HepG2 (cell line): Measurements from ENCODE around the gene NFATC3. TPM values are rescaled to one million over a fixed set of nuclear protein-coding genes. Genes with fewer than 3 reads are reported as not detected.

ENCODE experiments used
- ATAD3A ChIP-seq: sonication (generic); formaldehyde crosslinking; IDR thresholded peaks from 2 replicates; pipeline ENCODE4 v1.4.0; 2020; ENCODE audit warnings: missing genetic modification reagents
- BHLHE40 ChIP-seq: IDR thresholded peaks from 2 replicates; pipeline ENCODE4 v1.6.1; 2011; ENCODE audit warnings: low read length, improper control_type of control experiment
- FOXA1 ChIP-seq, 2 experiments: fragments of 450-650 bp in 1 of 2; sonication (generic) in 1 of 2; formaldehyde crosslinking in 1 of 2; IDR thresholded peaks; 2 replicates each; pipeline versions ENCODE4 v1.4.0 to v1.6.1; 2016 to 2020; ENCODE audit warnings: missing genetic modification reagents in 1 of 2
- KIAA2018 ChIP-seq: sonication (generic); formaldehyde crosslinking; IDR thresholded peaks from 2 replicates; pipeline ENCODE4 v1.5.0; 2020; ENCODE audit warnings: mild to moderate bottlenecking, missing genetic modification reagents, borderline replicate concordance
- MZF1 ChIP-seq: sonication (generic); formaldehyde crosslinking; IDR thresholded peaks from 2 replicates; pipeline ENCODE4 v1.8.1; 2023; ENCODE audit warnings: mild to moderate bottlenecking, missing genetic modification reagents, borderline replicate concordance
- RARG ChIP-seq: sonication (generic); formaldehyde crosslinking; IDR thresholded peaks from 2 replicates; pipeline ENCODE4 v1.4.0; 2020; ENCODE audit warnings: low read depth, mild to moderate bottlenecking, missing genetic modification reagents
- SOX6 ChIP-seq, 2 experiments: fragments of 450-650 bp in 1 of 2; sonication (generic) in 1 of 2; formaldehyde crosslinking in 1 of 2; IDR thresholded peaks; 2 replicates each; pipeline versions ENCODE4 v1.4.0 to v1.6.1; 2017 to 2020; ENCODE audit warnings: antibody characterized with exemption in 1 of 2, mild to moderate bottlenecking in 1 of 2, missing genetic modification reagents in 1 of 2
- TFDP2 ChIP-seq: sonication (generic); formaldehyde crosslinking; IDR thresholded peaks from 2 replicates; pipeline ENCODE4 v1.4.0; 2020; ENCODE audit warnings: missing genetic modification reagents
- ZBTB14 ChIP-seq: sonication (generic); formaldehyde crosslinking; IDR thresholded peaks from 2 replicates; pipeline ENCODE4 v1.4.0; 2020; ENCODE audit warnings: missing genetic modification reagents
- ZBTB20 ChIP-seq: sonication (generic); formaldehyde crosslinking; IDR thresholded peaks from 2 replicates; pipeline ENCODE4 v1.8.1; 2023; ENCODE audit warnings: missing genetic modification reagents, low read depth, mild to moderate bottlenecking, borderline replicate concordance
- ZC3H13 ChIP-seq: sonication (generic); formaldehyde crosslinking; IDR thresholded peaks from 2 replicates; pipeline ENCODE4 v1.8.1; 2023; ENCODE audit warnings: mild to moderate bottlenecking, missing genetic modification reagents, moderate library complexity
- ZEB1 ChIP-seq: IDR thresholded peaks from 2 replicates; pipeline ENCODE4 v1.6.1; 2012; ENCODE audit warnings: mild to moderate bottlenecking, low read depth, inconsistent platforms; ENCODE audit not compliant: insufficient replicate concordance
- ZNF326 ChIP-seq: sonication (generic); formaldehyde crosslinking; IDR thresholded peaks from 2 replicates; pipeline ENCODE4 v1.4.0; 2020; ENCODE audit warnings: missing genetic modification reagents, borderline replicate concordance
- ZNF674 ChIP-seq: sonication (generic); formaldehyde crosslinking; IDR thresholded peaks from 2 replicates; pipeline ENCODE4 v1.5.0; 2020; ENCODE audit warnings: low read depth, mild to moderate bottlenecking, missing genetic modification reagents
- ZNF691 ChIP-seq: sonication (generic); formaldehyde crosslinking; IDR thresholded peaks from 2 replicates; pipeline ENCODE4 v1.4.0; 2020; ENCODE audit warnings: missing genetic modification reagents, low read depth, mild to moderate bottlenecking, borderline replicate concordance
- ZNF777 ChIP-seq: sonication (generic); formaldehyde crosslinking; IDR thresholded peaks from 2 replicates; pipeline ENCODE4 v1.4.0; 2020; ENCODE audit warnings: missing genetic modification reagents
- polyA plus RNA-seq, 8 experiments: library from polyadenylated mRNA; depleted of rRNA in 3 of 8; stranded (reverse) in 7 of 8; unstranded in 1 of 8; fragments of >200 nt; fragmentation: Illumina TruSeq in 4 of 8; extraction: Trizol in 4 of 8; gene quantifications; 2 replicates each; pipeline versions ENCODE4 v1.2.1 to v1.2.3, GENCODE V29; 2011 to 2016; ENCODE audit warnings: low read depth in 4 of 8, missing spikeins in 1 of 8, mixed read lengths in 1 of 8; ENCODE audit not compliant: insufficient read depth in 1 of 8
- total RNA-seq, 5 experiments: library from RNA; depleted of rRNA; stranded (reverse); fragments of >200 nt; fragmentation: Illumina TruSeq; extraction: Trizol; gene quantifications; 2 replicates each; pipeline ENCODE4 v1.2.3, GENCODE V29; 2016; ENCODE audit warnings: low read depth in 1 of 5

The NFATC3 gene
- total and polyA plus RNA-seq, 2 of the 13 experiments (the other 11 are each of a cell fraction or from before 2014, with no cell fraction given), result 52.6 to 62.7 TPM

GRCh38 chr16:68235108-68235886, 150.1 kb downstream of the NFATC3 start (continued):
- TF ChIP-seq KIAA2018 (CRISPR knock-in tag) (no peak; the same call in 1 of the 2 replicates), ZNF326 (CRISPR knock-in tag) (no peak), ZNF691 (CRISPR knock-in tag) (no peak), SOX6 (IDR thresholded peaks at IDR 0.05) (no peak), SOX6 (CRISPR knock-in tag; IDR thresholded peaks at IDR 0.05) (0 out of 2 replicates have a peak, but pooled peaks have one; percentile 9), ZC3H13 (CRISPR knock-in tag) (0 out of 2 replicates have a peak, but pooled peaks have one; percentile 7), ZBTB14 (CRISPR knock-in tag) (peak; percentile 19; the same call in 1 of the 2 replicates), ZBTB20 (CRISPR knock-in tag) (no peak), BHLHE40 (peak; percentile 19; the same call in 1 of the 2 replicates), MZF1 (CRISPR knock-in tag) (no peak), ATAD3A (CRISPR knock-in tag) (0 out of 2 replicates have a peak, but pooled peaks have one; percentile 74), ZNF777 (CRISPR knock-in tag) (peak; percentile 82), ZNF674 (CRISPR knock-in tag) (0 out of 2 replicates have a peak, but pooled peaks have one; percentile 25), ZEB1 (no peak), FOXA1 (IDR thresholded peaks at IDR 0.05) (no peak), FOXA1 (CRISPR knock-in tag; IDR thresholded peaks at IDR 0.05) (peak; percentile 56), RARG (CRISPR knock-in tag) (no peak), TFDP2 (CRISPR knock-in tag) (peak; percentile 23; the same call in 1 of the 2 replicates)
